GM21737 (cell line): ENCODE data around the gene RNF214.

Experiments
- ATAC-seq: cut with Tn5 transposase; IDR thresholded peaks from one replicate; pipeline ENCODE4 v1.9.1; 2021; ENCODE audit warnings: mild to moderate bottlenecking, moderate library complexity; ENCODE audit not compliant: unreplicated experiment

RNF214 gene

DNA sequence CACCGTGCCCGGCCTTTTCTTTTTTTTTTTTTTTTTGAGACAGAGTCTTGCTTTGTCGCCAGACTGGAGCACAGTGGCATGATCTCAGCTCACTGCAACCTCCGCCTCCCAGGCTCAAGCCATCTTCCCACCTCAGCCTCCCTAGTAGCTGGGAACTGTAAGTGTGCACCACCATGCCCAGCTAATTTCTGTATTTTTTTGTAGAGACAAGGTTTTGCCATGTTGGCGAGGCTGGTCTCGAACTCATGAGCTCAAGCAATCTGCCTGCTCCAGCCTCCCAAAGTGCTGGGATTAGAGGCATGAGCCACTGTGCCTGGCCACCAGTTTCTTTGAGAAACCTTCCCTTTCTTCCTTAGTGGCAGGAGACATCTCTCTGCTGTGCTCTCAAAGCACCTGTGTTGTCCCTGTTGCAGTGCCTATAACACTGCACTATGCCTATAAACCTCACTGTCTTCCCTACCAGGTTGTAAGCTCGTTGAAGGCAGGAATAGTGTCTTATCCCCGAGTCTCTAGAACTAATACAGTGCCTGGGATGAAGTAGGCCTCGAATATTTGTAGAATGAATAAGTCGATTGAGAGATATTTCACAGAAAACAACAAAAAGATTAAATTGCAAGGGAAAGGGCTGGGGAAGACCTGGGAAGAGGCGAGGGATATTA is 19.6 kb upstream of the RNF214 start:
- no peak for ATAC-seq

DNA sequence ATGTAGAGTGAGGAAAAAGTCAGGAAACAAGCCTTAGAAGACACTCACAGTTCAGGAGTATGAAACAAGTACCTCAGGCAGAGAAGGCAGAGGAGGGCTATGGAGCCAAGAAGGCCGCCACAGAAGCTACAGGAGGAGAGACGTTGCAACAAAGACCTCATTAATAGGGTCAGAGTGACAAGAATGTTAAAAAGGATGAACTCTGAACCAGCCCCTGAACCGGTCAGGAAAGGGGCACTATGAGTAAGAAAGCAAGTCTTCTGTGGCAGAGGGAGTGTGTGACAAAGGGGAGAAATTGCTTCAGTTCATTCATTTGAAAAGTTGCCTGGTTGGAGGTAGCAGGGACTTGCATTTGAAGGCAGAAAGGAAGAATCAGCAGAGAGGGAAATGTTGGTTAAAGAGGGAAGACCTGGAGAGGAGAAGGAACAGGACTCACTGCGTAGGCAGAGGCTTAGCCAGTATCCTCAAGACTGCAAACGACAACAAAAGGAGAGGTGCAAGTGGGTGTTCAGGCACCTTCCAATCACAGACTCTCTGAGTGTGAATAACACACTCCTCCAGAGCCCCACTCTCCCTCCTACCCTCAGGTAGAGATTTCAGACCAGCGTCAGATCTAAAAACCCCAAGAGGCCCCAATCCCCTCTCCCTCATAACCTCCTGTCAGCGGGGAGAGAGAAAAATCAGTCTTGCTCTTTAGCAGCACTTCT is 17.9 kb upstream of the RNF214 start:
- no peak for ATAC-seq

DNA sequence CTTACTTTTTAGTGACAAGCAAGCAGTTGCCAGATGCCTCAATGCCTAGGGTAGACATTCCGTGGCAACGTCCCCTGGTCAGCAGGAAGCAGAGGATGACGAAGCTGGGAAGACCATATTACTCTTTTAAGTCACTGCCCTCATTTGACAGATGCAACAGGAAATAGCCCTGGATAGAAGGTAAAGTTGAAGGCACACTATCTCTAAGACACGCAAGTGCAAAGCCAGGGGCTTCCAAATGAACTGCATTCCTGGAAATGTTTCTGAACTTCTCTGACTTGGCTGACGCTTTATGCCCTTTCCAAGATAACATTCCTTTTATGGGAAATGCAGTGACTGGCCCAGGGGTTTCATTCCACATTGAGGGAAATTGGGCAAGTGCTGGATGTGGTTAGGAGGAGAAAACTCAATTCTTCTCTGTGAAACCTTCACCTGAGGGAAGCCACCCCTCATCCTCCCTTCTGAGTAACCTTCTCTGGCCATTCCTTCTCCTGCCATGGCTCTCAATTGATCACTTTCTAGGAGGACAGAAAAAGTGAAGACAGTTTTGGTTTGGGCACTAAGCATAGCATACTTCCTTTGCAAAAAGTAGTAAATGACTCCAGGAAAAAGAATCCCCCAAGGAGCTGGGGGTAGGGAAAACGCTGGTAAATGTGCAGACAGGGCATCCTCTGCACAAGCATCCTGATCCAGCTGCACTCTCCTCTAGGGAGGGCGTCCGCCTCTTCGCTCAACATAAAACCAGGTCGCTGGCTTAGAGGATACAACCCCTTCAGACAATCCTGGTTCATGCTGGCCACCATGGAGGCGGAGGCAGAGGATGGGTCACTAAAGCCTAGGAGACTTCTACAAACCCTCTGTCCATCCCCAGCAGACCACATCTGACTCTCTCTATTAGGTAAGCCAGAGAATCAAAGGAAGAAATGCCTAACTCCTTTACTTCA is 15.1 kb upstream of the RNF214 start:
- no peak for ATAC-seq

DNA sequence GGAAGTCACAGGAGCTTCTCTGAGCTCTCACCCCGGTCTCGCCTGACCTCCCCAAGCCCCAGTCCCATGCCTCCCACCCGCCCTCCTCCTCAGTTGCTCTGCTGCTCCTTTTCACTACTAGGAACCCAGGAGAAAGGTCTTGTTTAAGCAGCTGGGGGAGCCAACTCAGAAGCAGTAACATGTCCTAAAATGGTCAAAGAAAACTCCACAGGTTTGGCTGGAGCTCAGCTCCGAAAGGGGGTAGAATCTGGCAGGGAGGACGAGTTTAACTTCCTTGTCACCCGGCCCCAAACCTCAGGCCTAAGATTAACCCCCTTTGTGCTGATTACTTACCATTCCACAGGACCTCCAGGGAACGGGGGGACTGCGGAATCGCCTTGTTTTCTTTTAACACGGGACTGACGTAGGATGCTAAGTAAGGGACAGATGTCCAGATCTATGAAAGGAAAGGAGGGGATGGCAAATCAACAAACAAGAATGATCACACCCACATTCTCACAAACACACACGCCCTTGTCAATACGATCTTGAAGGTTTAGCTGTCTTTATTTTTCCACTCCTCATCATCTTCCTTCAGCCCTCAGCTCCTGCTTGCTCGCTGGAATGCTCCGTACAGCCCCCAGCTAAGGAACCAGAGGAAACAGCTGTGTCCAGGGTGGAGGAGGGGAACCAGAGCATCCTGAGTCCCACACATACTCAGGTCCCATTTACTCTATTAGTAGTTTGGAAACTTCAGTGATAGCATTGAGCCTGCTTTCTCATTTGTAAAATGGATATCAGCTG is 14.1 kb upstream of the RNF214 start:
- ATAC-seq = no peak

DNA sequence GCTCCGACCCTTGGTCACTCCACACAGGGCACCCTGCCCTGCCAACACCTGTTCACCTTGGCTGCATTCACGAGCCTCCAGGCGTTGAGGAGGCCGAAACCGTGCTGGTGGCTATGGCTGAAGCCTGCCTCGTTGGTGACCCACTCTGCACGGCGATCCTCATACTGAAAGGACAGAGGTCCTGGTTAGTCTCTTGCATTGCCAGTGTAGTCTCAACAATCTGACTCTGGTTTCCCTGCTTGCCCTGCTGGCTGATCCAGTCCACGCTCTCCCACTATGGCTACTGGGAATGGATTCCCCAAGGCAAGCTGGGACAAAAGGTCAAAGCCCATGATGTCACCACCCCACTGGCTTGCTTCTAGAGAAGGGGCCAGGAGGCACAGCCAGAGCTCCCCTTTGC is 13.5 kb upstream of the RNF214 start:
- no peak for ATAC-seq

- no peak for ATAC-seq
Observed at GRCh38 chr11:117219455-117219854, 13.0 kb upstream of the RNF214 start.

DNA sequence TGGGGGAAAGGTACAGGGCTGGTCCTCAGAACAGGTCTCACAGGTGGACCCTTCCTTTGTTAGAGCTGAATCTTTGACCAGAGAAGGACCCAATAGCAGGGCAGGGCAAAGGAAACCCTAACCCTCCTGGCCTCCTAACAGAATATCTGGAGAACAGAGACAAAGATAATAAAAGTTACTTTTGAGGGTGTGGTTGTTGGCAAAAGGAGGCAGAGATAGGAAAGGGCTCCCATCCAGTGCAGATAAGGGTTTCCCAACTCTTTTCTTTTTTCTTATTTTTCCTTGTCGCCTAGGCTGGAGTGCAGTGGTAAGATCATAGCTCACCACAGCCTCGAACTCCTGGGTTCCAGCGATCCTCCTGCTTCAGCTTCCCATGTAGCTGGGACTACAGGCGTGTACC is 12.5 kb upstream of the RNF214 start:
- ATAC-seq = no peak

GRCh38 chr11:117220568-117220967 is 11.9 kb upstream of the RNF214 start:
- no peak for ATAC-seq

DNA sequence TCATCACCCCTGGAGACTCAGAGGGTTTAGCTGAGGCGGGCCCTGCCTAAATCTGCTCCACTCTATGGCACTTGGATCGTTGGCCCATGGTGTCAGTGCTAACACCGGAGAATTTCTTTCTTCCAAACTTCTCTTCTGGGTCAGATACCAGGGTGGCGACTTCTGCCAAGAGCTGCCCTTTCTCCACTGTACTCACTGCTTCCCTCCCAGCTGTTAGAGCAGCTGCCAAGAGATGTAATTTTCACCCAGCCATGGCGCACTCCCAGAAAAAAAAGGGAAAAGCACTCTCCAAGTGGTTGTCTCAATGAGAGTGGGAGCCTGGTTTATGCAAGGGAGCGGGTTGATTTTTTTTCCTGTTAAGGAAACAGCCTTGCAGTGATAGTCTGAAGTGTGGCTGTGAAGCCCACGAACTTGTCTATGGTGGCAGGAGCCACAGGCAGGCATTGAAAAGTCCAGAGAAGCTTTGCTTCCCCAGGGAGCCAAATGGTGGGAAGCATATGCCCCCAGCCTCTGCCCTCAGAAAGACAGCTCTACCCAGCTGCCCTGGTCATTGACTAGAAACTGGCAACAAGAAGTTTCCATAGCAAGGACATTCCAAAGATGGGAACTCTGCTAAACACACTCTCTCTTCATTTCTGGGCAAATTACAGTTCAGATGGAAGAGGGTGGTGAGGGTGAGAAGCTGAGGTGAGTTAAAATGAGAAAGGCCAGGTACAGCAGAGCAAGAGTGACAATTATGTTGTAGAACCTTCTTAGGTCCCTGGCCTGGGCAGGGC is 11.3 kb upstream of the RNF214 start:
- no peak for ATAC-seq

DNA sequence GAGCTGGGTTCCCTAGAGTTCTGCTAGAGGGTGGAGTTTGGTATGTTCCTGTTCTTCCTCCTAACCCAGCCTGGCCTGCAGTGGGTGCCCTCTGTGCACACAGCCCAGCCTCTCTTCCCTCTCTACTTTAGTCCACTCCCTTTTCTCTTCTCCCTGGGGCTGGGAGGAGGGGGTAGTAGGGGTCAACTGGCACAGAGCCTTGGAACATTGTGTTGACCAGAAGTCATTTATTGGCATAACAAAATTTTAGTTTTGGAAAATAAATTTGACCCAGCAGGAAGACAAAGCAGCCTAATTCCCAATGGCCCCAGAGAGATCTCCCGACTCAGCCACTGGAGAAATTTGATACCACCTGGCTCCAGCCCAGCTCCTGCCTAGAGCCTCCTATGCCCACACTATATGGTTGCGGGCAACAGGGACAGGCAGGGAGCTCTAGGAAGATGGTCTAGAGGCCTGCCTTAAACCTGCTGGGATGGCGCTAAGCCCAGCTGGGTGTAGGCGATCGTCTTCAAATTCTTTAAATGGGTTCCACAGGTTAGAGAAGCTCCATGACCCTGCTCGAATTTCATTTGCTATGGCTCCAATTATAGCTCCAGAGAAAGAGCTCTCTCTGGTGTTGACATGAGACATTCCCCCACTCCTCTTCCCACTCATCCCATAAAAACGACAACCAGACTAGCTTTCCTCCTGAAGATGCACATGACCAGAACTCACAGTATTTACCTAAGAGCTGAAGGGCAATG is 10.5 kb upstream of the RNF214 start:
- no peak for ATAC-seq

DNA sequence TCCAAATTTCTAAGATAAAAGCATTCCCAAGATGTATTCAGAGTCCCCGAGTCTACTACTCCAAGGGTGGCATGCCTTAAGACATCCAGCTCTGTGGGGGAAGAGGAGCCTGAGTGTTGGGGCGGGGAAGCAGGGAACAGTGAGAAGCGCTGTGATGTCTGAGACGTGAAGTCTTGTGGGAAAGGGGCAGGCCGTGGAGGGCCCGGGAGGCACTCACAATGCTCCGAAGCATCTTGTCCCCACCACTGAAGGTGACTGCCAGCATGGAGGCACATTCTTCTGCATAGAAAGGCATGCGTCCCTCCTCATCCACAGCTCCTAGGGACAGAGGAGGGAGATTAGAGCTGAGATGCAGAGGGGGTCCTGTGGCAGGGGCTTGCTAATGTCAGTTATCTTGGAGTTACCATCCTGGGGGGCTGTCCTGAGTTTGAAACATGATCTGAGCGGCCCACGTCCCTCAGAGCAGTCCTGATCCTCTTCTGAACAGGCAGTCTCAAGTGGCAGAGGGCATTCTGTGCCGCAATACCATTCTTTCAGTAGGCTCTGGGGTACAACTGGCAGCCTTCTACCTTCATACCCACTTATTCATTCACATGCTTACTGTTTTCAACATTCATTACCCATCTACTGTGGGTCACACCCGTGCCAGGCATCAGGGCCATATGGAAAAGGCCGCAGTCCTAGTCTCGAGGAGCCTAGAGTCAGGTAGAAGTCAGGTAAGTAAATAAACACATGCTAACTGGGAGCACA is 9.3 kb upstream of the RNF214 start:
- ATAC-seq = no peak

DNA sequence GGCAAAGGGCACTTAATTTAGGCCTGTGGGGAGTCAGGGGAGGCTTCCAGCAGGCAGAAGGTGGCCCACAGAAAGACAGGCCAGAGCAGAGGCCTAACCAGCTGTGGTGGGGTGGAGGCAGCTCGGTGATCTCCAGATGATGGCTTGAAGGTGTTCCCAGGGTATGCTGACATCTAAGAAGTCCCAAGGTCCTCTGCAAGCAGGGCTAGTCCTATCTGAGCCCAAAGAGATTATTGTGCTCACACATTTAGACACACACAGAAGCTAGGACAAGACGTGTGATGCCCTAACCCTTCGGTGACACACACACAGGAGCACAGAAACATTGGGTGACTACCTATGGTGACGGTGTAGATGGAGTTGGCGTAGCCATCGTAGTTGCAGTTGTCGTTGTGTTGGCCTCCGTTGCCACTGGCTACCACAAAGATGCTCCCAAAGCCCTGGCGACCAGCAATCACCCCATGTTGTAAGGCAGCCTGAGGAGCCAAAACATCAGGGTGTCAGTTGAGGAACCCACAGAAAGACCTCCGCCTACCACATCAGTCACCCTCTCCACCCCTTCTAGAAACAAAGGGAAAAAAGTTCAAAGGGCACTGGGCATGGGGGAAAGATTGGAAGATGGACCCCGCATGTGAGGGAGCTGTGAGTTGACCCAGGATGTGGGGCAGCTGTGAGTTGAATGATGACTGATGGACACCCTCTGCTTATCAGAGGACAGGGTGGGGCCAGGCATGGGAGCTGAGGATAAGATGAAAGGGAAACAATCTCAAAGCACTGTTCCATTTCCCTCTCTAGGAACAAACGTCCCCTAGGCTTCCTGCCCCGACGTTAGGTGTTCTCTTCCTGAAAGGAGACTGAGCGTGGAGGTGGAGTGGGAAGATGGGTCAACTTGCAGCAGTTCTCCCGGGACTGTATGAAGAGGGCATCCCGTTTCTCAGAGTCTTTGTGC is 8.5 kb upstream of the RNF214 start:
- no peak for ATAC-seq

DNA sequence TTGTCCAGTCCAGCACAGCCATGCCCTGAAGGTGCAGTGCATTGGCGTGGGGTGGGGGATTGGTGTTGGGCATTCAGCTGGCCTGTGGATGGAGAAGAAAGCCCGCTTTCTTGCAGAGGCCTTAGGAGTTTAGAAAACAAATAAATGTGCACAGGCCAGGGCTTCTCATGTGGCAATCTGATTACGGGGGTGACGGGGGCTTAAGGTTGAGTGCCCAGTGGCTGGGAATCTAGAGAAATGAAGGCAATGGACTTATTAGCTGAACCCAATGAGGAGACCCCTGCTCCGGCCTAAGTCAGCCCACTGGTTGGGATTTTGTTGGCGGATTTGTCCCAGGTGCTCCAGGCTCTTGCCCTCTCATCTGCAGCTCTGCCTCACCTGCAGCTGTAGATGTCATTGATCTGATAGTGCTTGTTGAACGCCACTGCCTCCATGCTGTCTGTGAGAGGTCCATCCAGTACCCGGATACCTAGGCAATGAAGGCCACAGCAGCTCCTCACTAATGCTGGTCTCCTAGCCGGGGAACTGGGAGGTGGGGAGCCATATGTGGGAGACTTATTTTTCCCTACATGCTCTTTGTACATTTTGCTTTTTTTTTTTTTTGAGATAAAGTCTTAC is 6.8 kb upstream of the RNF214 start:
- no peak for ATAC-seq

GRCh38 chr11:117226388-117227385 is 5.8 kb upstream of the RNF214 start:
- ATAC-seq = peak; percentile 46

- ATAC-seq = no peak
Observed at GRCh38 chr11:117228091-117228490, 4.4 kb upstream of the RNF214 start.

GRCh38 chr11:117229411-117229810 is 3.1 kb upstream of the RNF214 start:
- ATAC-seq = no peak
